Mesothelial cell of epicardium (in vitro differentiated cells): ENCODE results near the gene TENT5C. TPM values are rescaled to one million over a fixed set of nuclear protein-coding genes. Genes with fewer than 3 reads are reported as not detected.

Experiments used
- DNase-seq, 2 experiments: peaks; one replicate each; pipeline ENCODE4 v3.0.0; 2021; ENCODE audit warnings: low spot score in 2 of 2; ENCODE audit not compliant: unreplicated experiment in 2 of 2
- H3K27ac Mint-ChIP-seq: 2 replicates; pipeline ENCODE4 v1.8.0; 2021; ENCODE audit warnings: mixed read lengths
- H3K27me3 Mint-ChIP-seq: 2 replicates; pipeline ENCODE4 v1.8.0; 2021; ENCODE audit warnings: low read depth, mixed read lengths
- H3K36me3 Mint-ChIP-seq: 2 replicates; pipeline ENCODE4 v1.8.0; 2021; ENCODE audit warnings: mixed read lengths
- H3K4me1 Mint-ChIP-seq: 2 replicates; pipeline ENCODE4 v1.8.0; 2021; ENCODE audit warnings: mixed read lengths
- H3K4me3 Mint-ChIP-seq: 2 replicates; pipeline ENCODE4 v1.8.0; 2021; ENCODE audit warnings: mild to moderate bottlenecking, moderate library complexity, mixed read lengths
- H3K9me3 Mint-ChIP-seq: 2 replicates; pipeline ENCODE4 v1.8.0; 2021; ENCODE audit warnings: mixed read lengths
- total RNA-seq: library from RNA; stranded (reverse); gene quantifications from 3 replicates; pipeline ENCODE4 v1.2.1, GENCODE V29; 2021
- TF ChIP-seq, protein P1 (sequence below): fragments of 200-600 bp; sonication (generic); IDR thresholded peaks from one replicate; pipeline ENCODE4 v1.5.0; 2021; ENCODE audit warnings: antibody characterized with exemption; ENCODE audit not compliant: unreplicated experiment

The TENT5C gene
- total RNA-seq, 1 donor from 2014 or later, result 0.31 TPM

DNA sequence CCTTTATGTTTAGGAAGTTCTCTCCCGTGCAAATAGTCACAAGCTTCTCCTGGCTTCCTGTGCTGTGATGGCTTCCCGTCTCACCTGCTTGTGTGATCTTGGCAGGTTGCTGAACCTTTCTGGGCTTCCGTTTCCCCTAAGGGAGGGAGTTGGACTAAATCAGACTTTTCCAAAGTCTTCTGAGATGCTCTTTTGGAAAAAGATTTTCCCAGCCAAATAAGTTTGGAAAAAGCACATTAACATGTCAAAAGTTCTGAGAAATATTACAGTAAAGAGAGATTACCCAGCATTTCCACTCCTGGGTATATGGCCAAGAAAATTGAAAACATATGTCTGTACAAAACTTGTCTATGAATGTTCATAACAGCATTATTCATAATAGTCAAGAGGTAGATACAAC is 36.0 kb upstream of the TENT5C start:
- DNase-seq, result no peak
- Mint-ChIP-seq H3K27me3 (peaks cover 2% of the 10 kb centered on the region), H3K4me3 (no peak overlapping the region), H3K27ac (no peak overlapping the region), H3K9me3 (no peaks in the 10 kb centered on the region), H3K36me3 (no peaks in the 10 kb centered on the region), H3K4me1 (peaks cover 10% of the 10 kb centered on the region)
- TF ChIP-seq, protein P1, sequence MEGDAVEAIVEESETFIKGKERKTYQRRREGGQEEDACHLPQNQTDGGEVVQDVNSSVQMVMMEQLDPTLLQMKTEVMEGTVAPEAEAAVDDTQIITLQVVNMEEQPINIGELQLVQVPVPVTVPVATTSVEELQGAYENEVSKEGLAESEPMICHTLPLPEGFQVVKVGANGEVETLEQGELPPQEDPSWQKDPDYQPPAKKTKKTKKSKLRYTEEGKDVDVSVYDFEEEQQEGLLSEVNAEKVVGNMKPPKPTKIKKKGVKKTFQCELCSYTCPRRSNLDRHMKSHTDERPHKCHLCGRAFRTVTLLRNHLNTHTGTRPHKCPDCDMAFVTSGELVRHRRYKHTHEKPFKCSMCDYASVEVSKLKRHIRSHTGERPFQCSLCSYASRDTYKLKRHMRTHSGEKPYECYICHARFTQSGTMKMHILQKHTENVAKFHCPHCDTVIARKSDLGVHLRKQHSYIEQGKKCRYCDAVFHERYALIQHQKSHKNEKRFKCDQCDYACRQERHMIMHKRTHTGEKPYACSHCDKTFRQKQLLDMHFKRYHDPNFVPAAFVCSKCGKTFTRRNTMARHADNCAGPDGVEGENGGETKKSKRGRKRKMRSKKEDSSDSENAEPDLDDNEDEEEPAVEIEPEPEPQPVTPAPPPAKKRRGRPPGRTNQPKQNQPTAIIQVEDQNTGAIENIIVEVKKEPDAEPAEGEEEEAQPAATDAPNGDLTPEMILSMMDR, result no peak

DNA sequence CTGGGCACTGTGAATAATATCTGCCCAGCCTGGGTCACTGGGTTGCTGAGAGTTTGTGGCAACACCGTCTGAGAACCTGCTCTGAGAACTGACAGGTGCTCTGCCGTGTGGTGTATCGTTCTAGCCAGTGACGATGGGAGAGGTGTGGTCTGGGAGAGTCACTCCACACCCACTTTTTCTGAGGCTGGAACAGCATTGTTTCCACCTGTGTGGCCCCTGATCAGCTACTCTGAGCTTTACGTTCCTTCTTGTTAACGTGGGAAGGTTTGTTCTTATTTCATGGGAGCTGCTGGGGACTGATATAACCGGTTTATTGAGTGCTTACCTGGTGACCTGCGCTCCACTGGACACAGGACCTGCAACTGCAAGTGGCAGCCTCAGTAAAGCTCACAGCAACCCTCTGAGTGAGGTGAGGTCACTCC is 34.8 kb upstream of the TENT5C start:
- H3K9me3 Mint-ChIP-seq, result no peaks in the 10 kb centered on the region
- DNase-seq, result peak in 1 of 2 experiments; percentile 19
- no peaks in the 10 kb centered on the region for H3K36me3 Mint-ChIP-seq
- no peak overlapping the region for H3K4me3 Mint-ChIP-seq
- TF ChIP-seq, protein P1, result no peak
- no peak overlapping the region for H3K27ac Mint-ChIP-seq
- H3K4me1 Mint-ChIP-seq, result peaks cover 10% of the 10 kb centered on the region
- peaks cover 2% of the 10 kb centered on the region for H3K27me3 Mint-ChIP-seq

DNA sequence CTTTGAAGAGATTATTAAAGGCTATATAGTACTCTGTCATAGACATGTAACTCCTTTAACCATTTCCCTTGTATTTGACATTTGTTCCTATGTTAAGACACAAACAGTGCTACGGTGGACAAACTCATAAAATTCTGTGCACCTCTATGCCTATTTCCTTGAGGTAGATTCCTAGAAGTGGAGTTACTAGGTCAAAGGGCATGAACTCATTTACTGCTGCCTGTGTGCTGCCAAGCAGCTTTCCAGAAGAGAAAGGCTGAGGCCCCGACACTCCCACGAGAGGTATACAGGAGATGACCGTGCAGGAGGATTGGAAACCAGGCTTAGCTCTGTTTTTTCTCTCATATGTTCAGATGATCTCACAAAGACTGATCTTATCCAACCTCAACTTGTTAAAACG is 34.4 kb upstream of the TENT5C start:
- TF ChIP-seq, protein P1, result no peak
- peaks cover 10% of the 10 kb centered on the region for H3K4me1 Mint-ChIP-seq
- DNase-seq, result peak in 1 of 2 experiments; percentile 7
- H3K4me3 Mint-ChIP-seq, result no peak overlapping the region
- H3K9me3 Mint-ChIP-seq, result no peaks in the 10 kb centered on the region
- H3K27me3 Mint-ChIP-seq, result peaks cover 2% of the 10 kb centered on the region
- H3K36me3 Mint-ChIP-seq, result no peaks in the 10 kb centered on the region
- no peak overlapping the region for H3K27ac Mint-ChIP-seq

DNA sequence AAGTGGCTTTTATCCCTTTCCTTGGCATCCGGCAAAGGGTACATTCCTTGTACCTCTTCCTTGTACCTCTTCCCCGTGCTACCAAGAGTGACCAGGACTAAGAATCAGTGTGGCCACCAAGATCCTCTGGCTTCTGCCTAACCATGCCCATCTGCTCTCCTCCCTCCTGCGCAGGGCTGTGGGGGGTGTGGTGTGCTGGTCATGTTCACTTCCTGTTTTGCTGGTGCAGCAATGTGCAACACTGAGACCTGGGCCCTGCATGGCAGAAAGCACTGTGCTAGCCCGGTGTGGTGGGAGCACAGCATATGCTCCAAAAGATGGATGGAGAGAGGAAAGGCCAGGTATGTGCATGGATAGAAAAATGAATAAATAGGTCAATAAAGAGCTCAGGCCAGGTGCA is 33.3 kb upstream of the TENT5C start:
- no peak overlapping the region for H3K4me3 Mint-ChIP-seq
- no peaks in the 10 kb centered on the region for H3K27me3 Mint-ChIP-seq
- peaks cover 10% of the 10 kb centered on the region for H3K4me1 Mint-ChIP-seq
- no peaks in the 10 kb centered on the region for H3K9me3 Mint-ChIP-seq
- peak in 1 of 2 experiments; percentile 22 for DNase-seq
- no peak overlapping the region for H3K27ac Mint-ChIP-seq
- H3K36me3 Mint-ChIP-seq, result no peaks in the 10 kb centered on the region
- TF ChIP-seq, protein P1, result no peak

DNA sequence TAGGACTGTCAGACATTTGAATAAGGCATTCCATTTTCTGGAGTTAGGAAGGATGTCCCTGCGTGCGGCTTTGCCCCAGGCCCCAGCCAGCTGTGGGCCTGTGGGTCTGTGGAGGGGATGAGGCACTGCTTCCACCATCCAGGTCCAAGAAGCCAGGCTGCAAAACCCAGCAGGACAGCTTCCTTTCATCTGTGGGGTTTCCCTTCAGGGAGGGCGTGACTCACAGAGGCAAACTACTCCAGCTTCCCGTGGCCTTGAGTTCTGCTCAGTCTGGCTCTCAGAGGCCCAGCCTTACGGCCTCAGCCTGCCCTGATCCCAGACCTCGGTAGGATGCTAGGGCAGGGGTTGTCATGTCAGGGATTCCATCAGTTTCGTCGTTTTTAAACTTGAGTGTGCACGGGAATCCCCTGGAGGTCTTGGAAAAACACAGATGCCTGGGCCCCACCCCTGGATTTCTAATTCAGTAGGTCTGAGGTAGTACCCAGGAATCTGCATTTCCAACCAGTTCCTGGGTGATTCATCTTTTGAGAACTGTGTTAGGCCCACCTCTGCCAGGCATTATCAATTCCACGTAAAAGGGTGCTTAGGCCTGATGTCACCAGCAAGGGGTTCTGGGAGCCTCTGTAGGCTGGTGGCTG is 32.3 kb upstream of the TENT5C start:
- H3K27me3 Mint-ChIP-seq, result no peaks in the 10 kb centered on the region

More for the DNA sequence above, 32.3 kb upstream of the TENT5C start:
- Mint-ChIP-seq H3K9me3 (no peaks in the 10 kb centered on the region), H3K4me3 (no peak overlapping the region), H3K4me1 (peaks cover 10% of the 10 kb centered on the region), H3K27ac (no peak overlapping the region), H3K36me3 (no peaks in the 10 kb centered on the region)
- TF ChIP-seq, protein P1, result no peak
- DNase-seq, result peak in 1 of 2 experiments; percentile 7
